WTC11 (cell line): Measurements from ENCODE around the gene RAX2. TPM values are rescaled to one million over a fixed set of nuclear protein-coding genes. Genes with fewer than 3 reads are reported as not detected.
"Not testable (repeated sequence)": the region's sequence is repeated elsewhere in the genome, so short reads cannot be mapped to it uniquely, and the experiment has no call there.

ENCODE experiments used
- ATAC-seq: fragments of 200-7000 bp; cut with Tn5 transposase; 2 replicates; pipeline ENCODE4 v1.10.0; 2021; ENCODE audit warnings: mild to moderate bottlenecking, moderate library complexity
- CTCF ChIA-PET: fragments of 300-600 bp; sonication (Branson Sonifier 250); formaldehyde crosslinking; loops from one replicate; lab custom pipeline; 2021; ENCODE audit warnings: antibody characterized with exemption; lab: Charles Lee
- POLR2A ChIA-PET: fragments of 350-600 bp; sonication (Branson Sonifier 250); formaldehyde crosslinking; loops from one replicate; lab custom pipeline; 2021; ENCODE audit warnings: antibody characterized with exemption; lab: Charles Lee
- DNase-seq: peaks from one replicate; pipeline ENCODE4 v3.0.0; 2021; ENCODE audit warnings: low spot score
- H3K27ac Mint-ChIP-seq: 2 replicates; pipeline ENCODE4 v1.8.0; 2021; ENCODE audit warnings: mixed read lengths
- H3K27me3 Mint-ChIP-seq: 2 replicates; pipeline ENCODE4 v1.8.0; 2021; ENCODE audit warnings: low read depth, mild to moderate bottlenecking, moderate library complexity, mixed read lengths
- H3K36me3 Mint-ChIP-seq: 2 replicates; pipeline ENCODE4 v1.8.0; 2021; ENCODE audit warnings: mixed read lengths
- H3K4me1 Mint-ChIP-seq: 2 replicates; pipeline ENCODE4 v1.8.0; 2022; ENCODE audit warnings: mixed read lengths
- H3K4me3 Mint-ChIP-seq: 2 replicates; pipeline ENCODE4 v1.8.0; 2021; ENCODE audit warnings: mild to moderate bottlenecking, moderate library complexity, mixed read lengths
- H3K9me3 Mint-ChIP-seq: 2 replicates; pipeline ENCODE4 v1.8.0; 2021; ENCODE audit warnings: mixed read lengths
- ATF6 ChIP-seq: sonication (generic); formaldehyde crosslinking; IDR thresholded peaks from 2 replicates; pipeline ENCODE4 v1.8.1; 2023; ENCODE audit warnings: mild to moderate bottlenecking, missing genetic modification reagents
- GRHL2 ChIP-seq: fragments of 250-450 bp; sonication (Bioruptor Pico); IDR thresholded peaks from 2 replicates; pipeline ENCODE4 v1.8.0; 2022; ENCODE audit warnings: mild to moderate bottlenecking, moderate library complexity; ENCODE audit not compliant: insufficient replicate concordance, severe bottlenecking
- GTF2I ChIP-seq: fragments of 250-450 bp; sonication (Bioruptor Pico); conservative IDR thresholded peaks from 2 replicates; pipeline ENCODE4 v1.4.0; 2021; ENCODE audit warnings: mild to moderate bottlenecking
- MAX ChIP-seq: sonication (generic); formaldehyde crosslinking; IDR thresholded peaks from 2 replicates; pipeline ENCODE4 v1.8.0; 2022; ENCODE audit warnings: mild to moderate bottlenecking, missing genetic modification reagents
- NR2C2 ChIP-seq: sonication (generic); formaldehyde crosslinking; IDR thresholded peaks from 2 replicates; pipeline ENCODE4 v1.8.0; 2022; ENCODE audit warnings: mild to moderate bottlenecking, missing genetic modification reagents
- RORB ChIP-seq: fragments of 250-450 bp; sonication (Bioruptor Pico); IDR thresholded peaks from 2 replicates; pipeline ENCODE4 v1.9.0; 2021; ENCODE audit warnings: mild to moderate bottlenecking
- USF1 ChIP-seq: sonication (generic); formaldehyde crosslinking; IDR thresholded peaks from 2 replicates; pipeline ENCODE4 v1.8.0; 2022; ENCODE audit warnings: mild to moderate bottlenecking, missing genetic modification reagents
- ZBTB21 ChIP-seq: sonication (generic); formaldehyde crosslinking; IDR thresholded peaks from 2 replicates; pipeline ENCODE4 v1.8.1; 2023; ENCODE audit warnings: mild to moderate bottlenecking, missing genetic modification reagents, borderline replicate concordance
- ZNF121 ChIP-seq: sonication (generic); formaldehyde crosslinking; IDR thresholded peaks from 2 replicates; pipeline ENCODE4 v1.8.0; 2023; ENCODE audit warnings: missing genetic modification reagents
- ZNF281 ChIP-seq: sonication (generic); formaldehyde crosslinking; IDR thresholded peaks from 2 replicates; pipeline ENCODE4 v1.8.0; 2023; ENCODE audit warnings: mild to moderate bottlenecking, missing genetic modification reagents
- ZNF416 ChIP-seq: fragments of 250-450 bp; sonication (Bioruptor Pico); IDR thresholded peaks from 2 replicates; pipeline ENCODE4 v1.9.0; 2021; ENCODE audit warnings: mild to moderate bottlenecking, inconsistent platforms
- ZSCAN18 ChIP-seq: fragments of 250-450 bp; sonication (Bioruptor Pico); IDR thresholded peaks from 2 replicates; pipeline ENCODE4 v2.1.2; 2022; ENCODE audit warnings: mild to moderate bottlenecking, moderate library complexity
- total RNA-seq: library from RNA; stranded (reverse); gene quantifications from 3 replicates; pipeline ENCODE4 v1.2.3, GENCODE V29; 2021

Gene RAX2
- total RNA-seq, 1 experiment from 2014 or later, result 0.09 TPM

GRCh38 chr19:3760871-3761361 is 11.1 kb downstream of the RAX2 start:
- TF ChIP-seq ZNF281, result no peak
- TF ChIP-seq GTF2I (CRISPR knock-in tag), result peak; percentile 84; the same call in 1 of the 2 replicates
- H3K9me3 Mint-ChIP-seq, result no peaks in the 10 kb centered on the region
- H3K4me3 Mint-ChIP-seq, result peak overlapping the region; percentile 97
- H3K4me1 Mint-ChIP-seq, result peaks cover 8% of the 10 kb centered on the region
- H3K27me3 Mint-ChIP-seq, result peaks cover 3% of the 10 kb centered on the region; the same call in 1 of the 2 replicates
- ChIA-PET POLR2A (interaction anchor here (1.6 kb wide), 1 partner anchor 102 kb away, joined by 5 read pairs; no protein-coding TSS in a partner anchor), CTCF (interaction anchor here (0.6 to 3.1 kb wide), 10 partner anchors 14 to 379 kb away, joined by 3 to 24 read pairs (median 3); no protein-coding TSS in a partner anchor)
- H3K27ac Mint-ChIP-seq, result peak overlapping the region; percentile 93
- ATAC-seq (no peak), DNase-seq (no peak)
- H3K36me3 Mint-ChIP-seq, result no peaks in the 10 kb centered on the region

GRCh38 chr19:3759482-3760254 is 12.4 kb downstream of the RAX2 start:
- Mint-ChIP-seq H3K27me3 (peaks cover 3% of the 10 kb centered on the region; the same call in 1 of the 2 replicates), H3K4me1 (peaks cover 8% of the 10 kb centered on the region), H3K27ac (no peak overlapping the region), H3K4me3 (peak overlapping the region; percentile 97; the same call in 1 of the 2 replicates), H3K9me3 (no peaks in the 10 kb centered on the region), H3K36me3 (peaks cover 4% of the 10 kb centered on the region)
- DNase-seq (no peak), ATAC-seq (no peak)
- CTCF ChIA-PET, result interaction anchor here (0.6 kb wide), 1 partner anchor 188 kb away, joined by 3 read pairs; no protein-coding TSS in a partner anchor
- TF ChIP-seq USF1 (CRISPR knock-in tag) (no peak), NR2C2 (CRISPR knock-in tag) (no peak), ATF6 (no peak)
- POLR2A ChIA-PET, result interaction anchor here (0.6 kb wide), 1 partner anchor 122 kb away, joined by 3 read pairs; no protein-coding TSS in a partner anchor

GRCh38 chr19:3758297-3758696 is 13.7 kb downstream of the RAX2 start:
- peak; percentile 89 for TF ChIP-seq ZNF121 (CRISPR knock-in tag)
- H3K27me3 Mint-ChIP-seq, H3K27ac Mint-ChIP-seq, H3K9me3 Mint-ChIP-seq, DNase-seq, H3K4me1 Mint-ChIP-seq, ATAC-seq, H3K36me3 Mint-ChIP-seq, POLR2A ChIA-PET, H3K4me3 Mint-ChIP-seq, CTCF ChIA-PET: not testable (repeated sequence)

GRCh38 chr19:3757705-3758104 is 14.3 kb downstream of the RAX2 start:
- POLR2A ChIA-PET, H3K4me1 Mint-ChIP-seq, H3K27ac Mint-ChIP-seq, H3K4me3 Mint-ChIP-seq, H3K36me3 Mint-ChIP-seq, H3K9me3 Mint-ChIP-seq, CTCF ChIA-PET, H3K27me3 Mint-ChIP-seq, DNase-seq, ATAC-seq: not testable (repeated sequence)

- ATAC-seq, result no peak
- CTCF ChIA-PET, result no interaction called here
- POLR2A ChIA-PET, result no interaction called here
Measured at GRCh38 chr19:3753631-3754410, 18.2 kb downstream of the RAX2 start.

More at GRCh38 chr19:3753631-3754410, 18.2 kb downstream of the RAX2 start:
- no peaks in the 10 kb centered on the region for H3K4me1 Mint-ChIP-seq
- no peak overlapping the region for H3K27ac Mint-ChIP-seq
- peaks cover 18% of the 10 kb centered on the region for H3K36me3 Mint-ChIP-seq
- DNase-seq, result no peak
- no peaks in the 10 kb centered on the region for H3K27me3 Mint-ChIP-seq
- no peaks in the 10 kb centered on the region for H3K9me3 Mint-ChIP-seq
- no peak overlapping the region for H3K4me3 Mint-ChIP-seq
- TF ChIP-seq ZSCAN18 (no peak), MAX (no peak), RORB (CRISPR knock-in tag) (no peak), ZNF416 (CRISPR knock-in tag) (no peak), GRHL2 (CRISPR knock-in tag) (no peak), ZBTB21 (CRISPR knock-in tag) (no peak)
